GM12878 (cell line): ENCODE measurements around the gene RNASE13. TPM values are rescaled to one million over a fixed set of nuclear protein-coding genes. Genes with fewer than 3 reads are reported as not detected.

Experiments
- ATAC-seq: fragments of 200-7000 bp; cut with Tn5 transposase; 3 replicates; pipeline ENCODE4 v1.9.1; 2020; ENCODE audit warnings: mild to moderate bottlenecking, moderate library complexity
- BruUV-seq: library from RNA; stranded (reverse); fragments of 400-500 nt; replicated peaks from 2 replicates; lab custom pipeline; 2021; lab: Mats Ljungman, UMichigan
- CTCF ChIA-PET: fragments of 300-600 bp; sonication (Branson Sonifier 250); formaldehyde crosslinking; extraction: SDS; loops from one replicate; lab custom pipeline; 2021; ENCODE audit warnings: inconsistent platforms; lab: Yijun Ruan, JAX
- POLR2A ChIA-PET: fragments of 350-600 bp; formaldehyde crosslinking; extraction: SDS; loops from one replicate; lab custom pipeline; 2021; ENCODE audit warnings: inconsistent platforms; lab: Charles Lee
- RAD21 ChIA-PET: fragments of 300-600 bp; sonication (Branson Sonifier 250); formaldehyde crosslinking; loops from one replicate; lab custom pipeline; 2023; ENCODE audit warnings: antibody characterized with exemption; ENCODE audit not compliant: unreplicated experiment; lab: Charles Lee
- SMC1A ChIA-PET: fragments of 300-600 bp; sonication (Branson Sonifier 250); formaldehyde crosslinking; loops from one replicate; lab custom pipeline; 2023; ENCODE audit not compliant: unreplicated experiment, uncharacterized antibody; lab: Charles Lee
- DNase-seq: peaks from one replicate; pipeline ENCODE4 v3.0.0-alpha.2; 2011; ENCODE audit warnings: low read depth, low spot score
- FAIRE-seq: peaks from 3 replicates; lab custom pipeline; 2011; peaks lifted over from hg19 to GRCh38; lab: Jason Lieb, UNC
- H2AFZ ChIP-seq: 2 replicates; pipeline ENCODE4 v1.6.0; 2011; ENCODE audit warnings: low read depth, low read length, control low read depth; ENCODE audit not compliant: control insufficient read depth
- H3K27ac ChIP-seq: 2 replicates; pipeline ENCODE4 v1.5.1; 2011; ENCODE audit warnings: control low read depth; ENCODE audit not compliant: control insufficient read depth, insufficient read depth
- H3K27me3 ChIP-seq, 2 experiments: replicated peaks in 1 of 2; 2 replicates each; pipeline versions ENCODE4 v1.6.0 to v1.6.1; 2011; ENCODE audit warnings: low read length in 1 of 2; ENCODE audit not compliant: control insufficient read depth in 2 of 2, insufficient read depth in 2 of 2
- H3K36me3 ChIP-seq, 2 experiments: 2 replicates each; pipeline ENCODE4 v1.5.1; 2011; ENCODE audit warnings: low read length in 1 of 2; ENCODE audit not compliant: control insufficient read depth in 2 of 2, insufficient read depth in 2 of 2
- H3K4me1 ChIP-seq: 2 replicates; pipeline ENCODE4 v1.6.1; 2011; ENCODE audit warnings: mild to moderate bottlenecking, low read length, moderate library complexity, mixed read lengths; ENCODE audit not compliant: control insufficient read depth, insufficient read depth
- H3K4me2 ChIP-seq: 2 replicates; pipeline ENCODE4 v1.6.0; 2011; ENCODE audit warnings: control low read depth; ENCODE audit not compliant: control insufficient read depth, insufficient read depth
- H3K4me3 ChIP-seq: fragments of 200-600 bp; sonication (generic); 2 replicates; pipeline ENCODE4 v1.5.1; 2016
- H3K79me2 ChIP-seq: 2 replicates; pipeline ENCODE4 v1.6.0; 2011; ENCODE audit warnings: low read length; ENCODE audit not compliant: control insufficient read depth, insufficient read depth
- H3K9ac ChIP-seq: 2 replicates; pipeline ENCODE4 v1.8.0; 2011; ENCODE audit warnings: low read length, control low read depth, mixed read lengths; ENCODE audit not compliant: control insufficient read depth, insufficient read depth
- H3K9me3 ChIP-seq: replicated peaks from 3 replicates; pipeline ENCODE4 v1.5.1; 2011; ENCODE audit warnings: mild to moderate bottlenecking, low read length; ENCODE audit not compliant: control insufficient read depth, insufficient read depth
- H4K20me1 ChIP-seq: 2 replicates; pipeline ENCODE4 v1.6.0; 2011; ENCODE audit not compliant: control insufficient read depth, insufficient read depth
- BACH1 ChIP-seq: fragments of 450-650 bp; IDR thresholded peaks from 2 replicates; pipeline ENCODE4 v1.6.1; 2017; ENCODE audit warnings: mild to moderate bottlenecking, borderline replicate concordance
- CHD1 ChIP-seq: IDR thresholded peaks from 2 replicates; pipeline ENCODE4 v1.6.1; 2012; ENCODE audit warnings: low read depth, low read length, improper control_type of control experiment
- ESRRA ChIP-seq: IDR thresholded peaks from 2 replicates; pipeline ENCODE4 v1.6.1; 2012; ENCODE audit warnings: mild to moderate bottlenecking, low read length, improper control_type of control experiment
- FOXK2 ChIP-seq: fragments of 450-650 bp; IDR thresholded peaks from 2 replicates; pipeline ENCODE4 v1.6.1; 2017; ENCODE audit warnings: mild to moderate bottlenecking, moderate library complexity
- LARP7 ChIP-seq: fragments of 450-650 bp; IDR thresholded peaks from 2 replicates; pipeline ENCODE4 v1.6.1; 2017; ENCODE audit warnings: mild to moderate bottlenecking
- MEF2B ChIP-seq: fragments of 450-650 bp; IDR thresholded peaks from 2 replicates; pipeline ENCODE4 v1.6.1; 2018; ENCODE audit warnings: mild to moderate bottlenecking, moderate library complexity; ENCODE audit not compliant: partially characterized antibody, poor library complexity, severe bottlenecking
- NFYB ChIP-seq: IDR thresholded peaks from 2 replicates; pipeline ENCODE4 v1.6.1; 2011; ENCODE audit warnings: low read depth, mild to moderate bottlenecking, low read length, improper control_type of control experiment, moderate library complexity; ENCODE audit not compliant: insufficient read depth
- NR2C2 ChIP-seq: IDR thresholded peaks from 2 replicates; pipeline ENCODE4 v1.6.1; 2011; ENCODE audit warnings: borderline replicate concordance, low read depth; ENCODE audit not compliant: control insufficient read depth, insufficient read length
- PAX8 ChIP-seq: fragments of 450-650 bp; IDR thresholded peaks from 2 replicates; pipeline ENCODE4 v1.6.1; 2017; ENCODE audit warnings: mild to moderate bottlenecking, moderate library complexity
- SMAD5 ChIP-seq: IDR thresholded peaks from 2 replicates; pipeline ENCODE4 v1.6.1; 2016; ENCODE audit warnings: antibody characterized with exemption, low read depth
- SMC3 ChIP-seq: IDR thresholded peaks from 2 replicates; pipeline ENCODE4 v1.6.1; 2011; ENCODE audit warnings: low read length, improper control_type of control experiment, borderline replicate concordance
- SRF ChIP-seq, 2 experiments: IDR thresholded peaks; 2 replicates each; pipeline ENCODE4 v1.6.1; 2011; ENCODE audit warnings: low read depth in 2 of 2, low read length in 2 of 2, mild to moderate bottlenecking in 1 of 2, moderate library complexity in 1 of 2
- ZZZ3 ChIP-seq: IDR thresholded peaks from 2 replicates; pipeline ENCODE4 v1.6.1; 2011; ENCODE audit warnings: low read depth; ENCODE audit not compliant: control insufficient read depth, insufficient read length
- WGBS: methylation state at CpG from one replicate; pipeline ENCODE4 v1.1.6; 2016; ENCODE audit warnings: low lambda C conversion rate; ENCODE audit not compliant: insufficient replicate concordance, insufficient coverage; ENCODE audit errors: missing lambda C conversion rate; 5-methylcytosine and 5-hydroxymethylcytosine counted together
- in situ Hi-C: fragments of 300-500 bp; cut with MboI; formaldehyde crosslinking; loops from 9 replicates; pipeline ENCODE4 v1.14.3; 2018; ENCODE audit warnings: mixed read lengths
- intact Hi-C: fragments of 100-400 bp; cut with micrococcal nuclease; formaldehyde crosslinking; loops from one replicate; pipeline ENCODE4 v1.14.2; 2022; ENCODE audit not compliant: unreplicated experiment
- polyA plus RNA-seq, 11 experiments: library from polyadenylated mRNA; depleted of rRNA in 4 of 11; unstranded in 6 of 11; stranded (reverse) in 5 of 11; fragments of >200 nt; fragmentation: Nextera tagmentation in 4 of 11; fragmentation: Illumina TruSeq in 1 of 11; extraction: Ambion mirVana in 4 of 11; extraction: Trizol in 1 of 11; gene quantifications; 1 replicate in 1 of 11; 2 replicates in 10 of 11; pipeline versions ENCODE4 v1.2.1 to v1.2.3, GENCODE V29; 2011 to 2016; ENCODE audit warnings: inconsistent platforms in 2 of 11, missing spikeins in 2 of 11, low read depth in 1 of 11
- total RNA-seq, 4 experiments: library from RNA; depleted of rRNA in 3 of 4; stranded (reverse); fragments of >200 nt in 3 of 4; fragmentation: Illumina TruSeq in 1 of 4; extraction: Trizol in 1 of 4; gene quantifications; 2 replicates each; pipeline versions ENCODE4 v1.2.1 to v1.2.3, GENCODE V29; 2013 to 2021
- TF ChIP-seq, protein P1 (sequence below): fragments of 450-650 bp; IDR thresholded peaks from 2 replicates; pipeline ENCODE4 v1.6.1; 2016; ENCODE audit warnings: mild to moderate bottlenecking
- TF ChIP-seq, protein P2 (sequence below): fragments of 450-650 bp; formaldehyde crosslinking; IDR thresholded peaks from 2 replicates; pipeline ENCODE4 v1.4.0; 2022; ENCODE audit warnings: mild to moderate bottlenecking, moderate library complexity
- TF ChIP-seq, protein P3 (sequence below): fragments of 450-650 bp; IDR thresholded peaks from 2 replicates; pipeline ENCODE4 v1.6.1; 2016; ENCODE audit warnings: mild to moderate bottlenecking, moderate library complexity, borderline replicate concordance

Gene RNASE13
- total and polyA plus RNA-seq, 10 of the 15 experiments (the other 5 are each of a cell fraction or from before 2014, with no cell fraction given) = not detected

DNA sequence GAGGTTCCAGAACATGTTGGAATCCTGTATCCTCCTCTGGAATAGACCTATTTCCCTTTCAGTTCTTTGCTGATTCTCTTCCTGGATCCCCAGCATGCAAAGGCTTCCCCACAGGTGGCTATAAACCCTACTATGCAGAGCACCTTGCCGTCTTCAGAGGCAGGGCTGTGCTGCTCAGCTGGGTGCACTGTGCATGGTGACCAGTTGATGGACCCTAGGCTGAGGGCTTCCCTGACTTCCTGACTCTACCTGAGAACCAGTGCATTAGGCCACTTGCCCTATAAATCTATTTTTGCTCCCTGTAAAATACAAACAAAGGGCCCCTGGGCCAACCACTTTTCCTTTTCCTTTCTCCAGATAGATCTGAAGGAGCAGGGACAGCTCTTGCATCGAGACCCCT lies 49.8 kb upstream of the RNASE13 start:
- no peak overlapping the region for H3K4me3 ChIP-seq
- no peak overlapping the region for H3K27ac ChIP-seq
- no peak overlapping the region for H2AFZ ChIP-seq
- no peaks in the 10 kb centered on the region for H3K9me3 ChIP-seq
- CTCF ChIA-PET = interaction anchor here (1.2 to 2.4 kb wide), 5 partner anchors 8 to 70 kb away, joined by 3 to 14 read pairs (median 8); no protein-coding TSS in a partner anchor
- no peak for FAIRE-seq
- POLR2A ChIA-PET = no interaction called here
- TF ChIP-seq FOXK2 (no peak), BACH1 (no peak), CHD1 (no peak), NR2C2 (no peak), SRF (IDR thresholded peaks at IDR 0.05; ENCODE audit: low read depth in 2 of 2, low read length in 2 of 2) (no peak), ZZZ3 (no peak), SMC3 (no peak), NFYB (no peak), LARP7 (no peak), PAX8 (no peak), ESRRA (no peak), SMAD5 (no peak), MEF2B (no peak)
- TF ChIP-seq, protein P1, sequence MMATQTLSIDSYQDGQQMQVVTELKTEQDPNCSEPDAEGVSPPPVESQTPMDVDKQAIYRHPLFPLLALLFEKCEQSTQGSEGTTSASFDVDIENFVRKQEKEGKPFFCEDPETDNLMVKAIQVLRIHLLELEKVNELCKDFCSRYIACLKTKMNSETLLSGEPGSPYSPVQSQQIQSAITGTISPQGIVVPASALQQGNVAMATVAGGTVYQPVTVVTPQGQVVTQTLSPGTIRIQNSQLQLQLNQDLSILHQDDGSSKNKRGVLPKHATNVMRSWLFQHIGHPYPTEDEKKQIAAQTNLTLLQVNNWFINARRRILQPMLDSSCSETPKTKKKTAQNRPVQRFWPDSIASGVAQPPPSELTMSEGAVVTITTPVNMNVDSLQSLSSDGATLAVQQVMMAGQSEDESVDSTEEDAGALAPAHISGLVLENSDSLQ = no peak
- TF ChIP-seq, protein P2, sequence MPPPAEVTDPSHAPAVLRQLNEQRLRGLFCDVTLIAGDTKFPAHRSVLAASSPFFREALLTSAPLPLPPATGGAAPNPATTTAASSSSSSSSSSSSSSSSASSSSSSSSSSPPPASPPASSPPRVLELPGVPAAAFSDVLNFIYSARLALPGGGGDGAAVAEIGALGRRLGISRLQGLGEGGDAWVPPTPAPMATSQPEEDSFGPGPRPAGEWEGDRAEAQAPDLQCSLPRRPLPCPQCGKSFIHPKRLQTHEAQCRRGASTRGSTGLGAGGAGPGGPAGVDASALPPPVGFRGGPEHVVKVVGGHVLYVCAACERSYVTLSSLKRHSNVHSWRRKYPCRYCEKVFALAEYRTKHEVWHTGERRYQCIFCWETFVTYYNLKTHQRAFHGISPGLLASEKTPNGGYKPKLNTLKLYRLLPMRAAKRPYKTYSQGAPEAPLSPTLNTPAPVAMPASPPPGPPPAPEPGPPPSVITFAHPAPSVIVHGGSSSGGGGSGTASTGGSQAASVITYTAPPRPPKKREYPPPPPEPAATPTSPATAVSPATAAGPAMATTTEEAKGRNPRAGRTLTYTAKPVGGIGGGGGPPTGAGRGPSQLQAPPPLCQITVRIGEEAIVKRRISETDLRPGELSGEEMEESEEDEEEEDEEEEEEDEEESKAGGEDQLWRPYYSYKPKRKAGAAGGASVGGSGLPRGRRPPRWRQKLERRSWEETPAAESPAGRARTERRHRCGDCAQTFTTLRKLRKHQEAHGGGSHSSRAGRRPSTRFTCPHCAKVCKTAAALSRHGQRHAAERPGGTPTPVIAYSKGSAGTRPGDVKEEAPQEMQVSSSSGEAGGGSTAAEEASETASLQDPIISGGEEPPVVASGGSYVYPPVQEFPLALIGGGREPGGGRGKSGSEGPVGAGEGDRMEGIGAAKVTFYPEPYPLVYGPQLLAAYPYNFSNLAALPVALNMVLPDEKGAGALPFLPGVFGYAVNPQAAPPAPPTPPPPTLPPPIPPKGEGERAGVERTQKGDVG (CRISPR knock-in tag) = no peak
- TF ChIP-seq, protein P3, sequence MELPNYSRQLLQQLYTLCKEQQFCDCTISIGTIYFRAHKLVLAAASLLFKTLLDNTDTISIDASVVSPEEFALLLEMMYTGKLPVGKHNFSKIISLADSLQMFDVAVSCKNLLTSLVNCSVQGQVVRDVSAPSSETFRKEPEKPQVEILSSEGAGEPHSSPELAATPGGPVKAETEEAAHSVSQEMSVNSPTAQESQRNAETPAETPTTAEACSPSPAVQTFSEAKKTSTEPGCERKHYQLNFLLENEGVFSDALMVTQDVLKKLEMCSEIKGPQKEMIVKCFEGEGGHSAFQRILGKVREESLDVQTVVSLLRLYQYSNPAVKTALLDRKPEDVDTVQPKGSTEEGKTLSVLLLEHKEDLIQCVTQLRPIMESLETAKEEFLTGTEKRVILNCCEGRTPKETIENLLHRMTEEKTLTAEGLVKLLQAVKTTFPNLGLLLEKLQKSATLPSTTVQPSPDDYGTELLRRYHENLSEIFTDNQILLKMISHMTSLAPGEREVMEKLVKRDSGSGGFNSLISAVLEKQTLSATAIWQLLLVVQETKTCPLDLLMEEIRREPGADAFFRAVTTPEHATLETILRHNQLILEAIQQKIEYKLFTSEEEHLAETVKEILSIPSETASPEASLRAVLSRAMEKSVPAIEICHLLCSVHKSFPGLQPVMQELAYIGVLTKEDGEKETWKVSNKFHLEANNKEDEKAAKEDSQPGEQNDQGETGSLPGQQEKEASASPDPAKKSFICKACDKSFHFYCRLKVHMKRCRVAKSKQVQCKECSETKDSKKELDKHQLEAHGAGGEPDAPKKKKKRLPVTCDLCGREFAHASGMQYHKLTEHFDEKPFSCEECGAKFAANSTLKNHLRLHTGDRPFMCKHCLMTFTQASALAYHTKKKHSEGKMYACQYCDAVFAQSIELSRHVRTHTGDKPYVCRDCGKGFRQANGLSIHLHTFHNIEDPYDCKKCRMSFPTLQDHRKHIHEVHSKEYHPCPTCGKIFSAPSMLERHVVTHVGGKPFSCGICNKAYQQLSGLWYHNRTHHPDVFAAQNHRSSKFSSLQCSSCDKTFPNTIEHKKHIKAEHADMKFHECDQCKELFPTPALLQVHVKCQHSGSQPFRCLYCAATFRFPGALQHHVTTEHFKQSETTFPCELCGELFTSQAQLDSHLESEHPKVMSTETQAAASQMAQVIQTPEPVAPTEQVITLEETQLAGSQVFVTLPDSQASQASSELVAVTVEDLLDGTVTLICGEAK = no peak
- BruUV-seq = no TSS peak
- intact Hi-C loops (no loop called here), in situ Hi-C loops (no loop called here)
- RAD21 ChIA-PET = no interaction called here
- 8% methylated on average over 2 of the region's 2 CpGs for WGBS
- no peaks in the 10 kb centered on the region for H3K79me2 ChIP-seq
- no peak overlapping the region for H3K4me2 ChIP-seq
- peaks cover 0 to 2% of the 10 kb centered on the region in 2 experiments; a peak in 1 of 4 replicates for H3K27me3 ChIP-seq
- SMC1A ChIA-PET = interaction anchor here (1.6 kb wide), 1 partner anchor 70 kb away, joined by 4 read pairs; no protein-coding TSS in a partner anchor
- no peak overlapping the region for H3K9ac ChIP-seq
- ATAC-seq = no peak
- no peak for DNase-seq
- no peaks in the 10 kb centered on the region for H3K4me1 ChIP-seq
- no peaks in the 10 kb centered on the region for H3K36me3 ChIP-seq
- H4K20me1 ChIP-seq = no peaks in the 10 kb centered on the region
